Activated naive CD4-positive, alpha-beta T cell treated with Interleukin-2 at 50 U/mL for 16 hours (primary cell): Measurements from ENCODE around the gene MRPS10.

Experiments used
- DNase-seq: peaks from one replicate; pipeline ENCODE4 v3.0.0-alpha.2; 2020

The MRPS10 gene

GRCh38 chr6:42217519-42218367 is at the start of gene MRPS10:
Gene MRPS10 (minus strand): TSS chr6:42217861. CDS start chr6:42217849, 12 bp downstream.
- peak; percentile 91 for DNase-seq

DNA sequence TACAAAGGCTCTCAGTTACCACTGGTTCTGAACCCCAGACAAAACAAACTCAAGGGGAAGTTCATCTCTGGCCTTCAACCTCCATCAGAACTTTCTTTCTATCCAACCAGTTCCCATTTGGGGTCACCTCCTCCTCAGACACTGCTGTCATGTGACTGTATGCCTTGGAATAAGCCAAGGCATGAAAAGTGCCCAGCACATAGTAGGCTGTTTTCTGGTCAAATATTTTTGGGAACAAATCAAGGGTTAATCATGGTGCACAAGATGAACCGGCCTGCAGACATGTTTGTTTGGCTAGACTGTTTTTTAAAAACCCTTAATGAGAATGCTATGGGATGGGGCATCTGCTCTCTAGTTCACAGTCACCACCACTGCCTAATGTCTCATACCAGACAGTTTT is 48.9 kb upstream of the MRPS10 start:
- DNase-seq: no peak

GRCh38 chr6:42264852-42265390 is 47.3 kb upstream of the MRPS10 start:
- DNase-seq: no peak

DNA sequence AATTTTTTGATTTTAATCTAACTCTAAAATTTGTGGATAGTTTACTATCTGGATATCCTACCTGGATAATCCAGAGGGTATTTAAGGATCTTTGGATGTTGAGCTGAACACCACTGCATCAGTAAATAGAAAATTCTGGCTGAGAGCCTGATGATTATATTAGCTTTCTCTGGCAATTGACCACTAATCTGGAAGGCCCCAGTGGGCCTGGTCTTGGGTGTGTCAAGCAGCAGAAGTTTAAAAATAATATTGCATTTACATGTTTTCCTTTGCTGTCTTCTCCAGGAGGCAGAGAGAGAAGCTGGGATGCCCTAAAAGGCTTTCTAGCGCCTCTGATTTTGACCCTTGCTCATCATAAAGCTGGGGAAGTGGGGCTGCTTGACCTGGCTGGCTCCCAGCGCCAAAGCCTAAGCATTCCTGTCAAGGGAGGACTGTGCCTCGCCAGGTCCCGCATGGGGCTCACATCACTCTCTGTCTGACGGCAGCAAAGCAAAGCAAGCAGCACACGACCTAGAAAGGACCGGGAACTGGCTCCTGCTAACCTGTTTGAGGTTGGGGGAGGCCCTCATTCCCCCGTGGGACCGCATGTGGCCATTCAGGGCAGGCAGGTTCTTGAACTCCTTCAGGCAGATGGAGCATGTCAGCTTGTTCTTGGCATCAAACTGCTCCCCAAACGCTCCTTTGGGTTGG is 46.6 kb upstream of the MRPS10 start:
- no peak for DNase-seq

DNA sequence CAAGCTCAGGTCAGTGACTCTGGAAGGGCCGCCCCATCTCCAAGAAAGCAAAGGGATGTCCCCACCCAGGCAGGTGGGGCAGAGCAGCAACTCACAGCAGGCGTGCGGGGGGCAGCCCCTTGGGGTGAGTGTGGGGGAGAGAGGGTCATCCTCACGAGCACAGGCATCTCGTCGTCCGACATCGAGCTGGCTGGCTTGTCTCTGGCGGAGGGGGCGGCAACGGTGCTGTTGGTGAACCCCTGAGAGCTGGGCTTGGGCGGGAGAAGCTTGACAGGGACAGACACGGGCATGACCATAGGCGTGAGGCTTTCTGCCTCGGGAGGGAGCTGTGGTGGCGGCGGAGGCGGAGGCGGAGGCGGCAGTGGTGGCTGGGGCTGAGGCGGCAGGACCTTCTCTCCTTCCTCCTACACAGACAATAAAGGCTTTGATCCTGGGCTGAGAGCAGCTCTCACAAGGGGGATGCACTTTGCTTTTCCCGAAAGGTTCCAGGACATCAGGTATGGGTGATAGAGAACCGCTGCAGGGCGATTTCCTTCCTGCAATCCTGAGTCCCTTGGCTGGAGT is 45.6 kb upstream of the MRPS10 start:
- DNase-seq: no peak

GRCh38 chr6:42260972-42261371 is 43.3 kb upstream of the MRPS10 start:
- peak; percentile 45 for DNase-seq

DNA sequence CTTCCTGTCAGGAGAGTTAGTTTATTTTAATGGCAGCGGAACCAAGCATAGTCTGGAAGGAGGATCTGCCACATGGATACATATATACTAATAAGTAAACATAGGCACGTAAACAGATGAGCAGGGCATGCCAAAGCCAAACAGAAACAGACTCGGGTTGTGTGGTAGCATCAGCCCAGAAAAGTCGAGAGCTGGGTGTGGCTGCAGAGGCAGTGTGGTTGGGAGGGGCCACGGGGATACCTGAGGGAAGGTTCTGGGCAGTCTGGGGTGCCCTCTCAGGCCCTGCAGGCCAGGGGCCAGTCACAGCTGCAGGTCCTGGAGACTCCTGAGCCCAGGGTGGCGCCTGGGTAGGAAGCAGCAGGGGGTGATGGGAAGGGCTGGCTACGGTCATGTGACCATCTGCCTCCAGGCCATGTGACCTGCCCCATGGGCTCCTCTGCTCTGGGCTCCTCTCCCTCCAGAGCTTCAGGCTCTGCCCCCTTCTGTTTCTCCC is 42.8 kb upstream of the MRPS10 start:
- DNase-seq: no peak

- no peak for DNase-seq
These were observed 42.3 kb upstream of the MRPS10 start for GRCh38 chr6:42259841-42260395.

DNA sequence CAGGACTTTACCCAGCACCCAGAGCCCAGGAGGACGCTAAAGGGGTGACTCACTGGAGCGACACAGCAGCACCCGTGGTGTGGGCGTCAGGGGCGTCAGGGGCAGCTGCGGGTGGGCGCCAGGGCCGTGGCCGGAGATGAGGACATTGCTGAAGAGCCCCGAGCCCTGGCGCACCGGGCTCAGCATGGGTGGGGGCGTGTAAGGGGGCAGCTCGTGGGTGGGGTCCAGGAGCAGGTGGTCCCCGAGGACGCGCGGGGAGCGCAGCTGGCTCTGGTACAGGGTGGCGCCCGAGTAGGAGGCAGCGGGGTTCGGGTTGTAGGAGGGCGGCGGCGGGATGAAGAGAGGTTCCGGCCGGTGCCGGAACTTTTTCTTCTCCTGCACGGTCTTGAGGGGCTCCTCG is 41.6 kb upstream of the MRPS10 start:
- no peak for DNase-seq

GRCh38 chr6:42257614-42258013 is 40.0 kb upstream of the MRPS10 start:
- no peak for DNase-seq

- DNase-seq: no peak
These were observed 39.4 kb upstream of the MRPS10 start for GRCh38 chr6:42257063-42257462.

- no peak for DNase-seq
These were observed 37.4 kb upstream of the MRPS10 start for GRCh38 chr6:42255050-42255449.

DNA sequence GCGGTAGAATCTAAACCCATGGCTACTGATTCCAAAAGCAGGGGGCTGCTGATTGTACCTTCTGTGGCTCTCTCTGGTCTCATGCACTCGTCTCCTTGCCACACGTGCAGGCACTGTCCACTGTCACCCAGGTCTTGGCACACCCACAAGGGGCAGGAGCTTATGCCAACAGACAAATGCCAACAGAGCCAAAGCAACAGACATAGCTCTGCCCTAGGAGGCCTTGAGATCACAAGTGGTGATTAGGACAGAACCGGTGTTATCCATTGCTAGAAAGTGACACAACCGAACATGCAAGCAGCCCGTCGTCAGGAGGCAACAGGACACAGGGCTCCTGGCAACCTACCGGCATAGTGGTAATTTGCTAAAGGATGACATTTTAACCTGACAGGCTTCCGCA is 36.8 kb upstream of the MRPS10 start:
- no peak for DNase-seq

GRCh38 chr6:42251911-42252637 is 34.4 kb upstream of the MRPS10 start:
- no peak for DNase-seq

- DNase-seq: no peak
These were observed 33.8 kb upstream of the MRPS10 start for GRCh38 chr6:42251500-42251899.

DNA sequence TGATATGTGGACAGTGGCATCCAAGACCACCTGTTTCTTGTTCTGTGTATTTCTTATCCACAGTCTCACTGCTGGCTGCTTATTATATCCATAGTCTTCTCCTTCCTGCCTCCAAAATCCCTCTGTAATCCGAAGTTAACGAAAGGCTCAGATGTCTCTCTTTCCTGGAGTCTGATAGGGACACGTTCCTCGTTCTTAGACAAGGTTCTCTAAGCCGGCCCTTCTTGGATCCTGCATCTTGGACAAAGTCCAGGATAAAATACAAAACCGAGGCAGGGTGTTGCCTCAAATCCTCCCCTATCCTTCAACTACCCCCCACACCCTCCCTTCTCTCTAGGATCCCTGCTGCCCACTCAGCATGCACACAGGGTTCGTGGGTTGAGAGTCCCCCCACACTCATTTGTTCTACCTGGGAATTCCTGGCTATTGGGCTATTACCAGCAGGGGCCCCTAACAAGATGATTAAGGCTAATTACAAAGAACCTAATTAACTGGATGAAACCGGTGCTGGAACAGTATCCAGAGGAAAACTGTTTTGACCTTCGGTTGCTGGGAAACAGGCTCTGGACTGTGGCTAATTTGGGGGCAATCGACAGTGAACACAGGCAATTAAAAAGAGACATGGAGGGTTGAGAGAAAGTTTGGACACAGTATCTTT is 32.7 kb upstream of the MRPS10 start:
- no peak for DNase-seq

- DNase-seq: no peak
These were observed 31.6 kb upstream of the MRPS10 start for GRCh38 chr6:42249279-42249678.

DNA sequence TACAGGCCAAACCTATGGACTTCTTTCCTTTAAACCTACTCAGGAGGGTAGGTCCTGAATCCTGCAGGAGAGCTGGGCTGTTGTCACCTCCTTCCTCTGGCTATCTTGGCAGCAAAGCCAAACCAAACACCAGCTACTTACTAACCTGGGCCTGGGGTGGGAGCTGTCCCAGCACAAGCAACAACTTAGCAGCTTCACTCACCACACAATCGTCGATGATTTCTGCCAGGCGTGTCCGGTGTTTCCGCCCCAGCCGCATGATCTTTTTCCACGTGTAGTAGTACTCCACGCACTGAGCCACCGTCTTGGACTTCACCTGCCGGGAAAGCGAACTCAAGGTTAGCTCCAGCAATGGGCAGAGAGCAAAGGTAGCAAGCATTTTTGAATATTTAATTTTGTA is 25.4 kb upstream of the MRPS10 start:
- DNase-seq: no peak

GRCh38 chr6:42241915-42242314 is 24.3 kb upstream of the MRPS10 start:
- DNase-seq: no peak

- DNase-seq: no peak
These were observed 22.2 kb upstream of the MRPS10 start for GRCh38 chr6:42239736-42240375.

GRCh38 chr6:42239333-42239732 is 21.7 kb upstream of the MRPS10 start:
- no peak for DNase-seq
